ENCODE measurements around the gene IL15RA.
"Not testable (repeated sequence)": the region's sequence is repeated elsewhere in the genome, so short reads cannot be mapped to it uniquely, and the experiment has no call there.

The IL15RA gene

GRCh38 chr10:5921746-5922145 is 55.6 kb downstream of the IL15RA start:
- DNase-seq (ENCODE audit: low spot score) = no peak

- DNase-seq (ENCODE audit: low spot score) = no peak
Observed at GRCh38 chr10:5919568-5919967, 57.8 kb downstream of the IL15RA start.

- no peak for DNase-seq (ENCODE audit: low spot score)
Observed at GRCh38 chr10:5918763-5919162, 58.6 kb downstream of the IL15RA start.

GRCh38 chr10:5917305-5917704 is 60.0 kb downstream of the IL15RA start:
- no peak for DNase-seq (ENCODE audit: low spot score)

- no peak for DNase-seq (ENCODE audit: low spot score)
Observed at GRCh38 chr10:5915451-5915850, 61.9 kb downstream of the IL15RA start.

GRCh38 chr10:5913736-5914135 is 63.6 kb downstream of the IL15RA start:
- no peak for DNase-seq (ENCODE audit: low spot score)

GRCh38 chr10:5911670-5912069 is 65.7 kb downstream of the IL15RA start:
- no peak for DNase-seq (ENCODE audit: low spot score)

GRCh38 chr10:5910323-5911100 is 66.8 kb downstream of the IL15RA start:
- no peak for DNase-seq (ENCODE audit: low spot score)

GRCh38 chr10:5908676-5909075 is 68.7 kb downstream of the IL15RA start:
- not testable (repeated sequence) for DNase-seq (ENCODE audit: low spot score)

- no peak for DNase-seq (ENCODE audit: low spot score)
Observed at GRCh38 chr10:5906651-5907050, 70.7 kb downstream of the IL15RA start.

- DNase-seq (ENCODE audit: low spot score) = no peak
Observed at GRCh38 chr10:5905854-5906507, 71.4 kb downstream of the IL15RA start.

- no peak for DNase-seq (ENCODE audit: low spot score)
Observed at GRCh38 chr10:5904227-5904626, 73.1 kb downstream of the IL15RA start.

GRCh38 chr10:5903563-5903962 is 73.8 kb downstream of the IL15RA start:
- no peak for DNase-seq (ENCODE audit: low spot score)

- no peak for DNase-seq (ENCODE audit: low spot score)
Observed at GRCh38 chr10:5902511-5903274, 74.7 kb downstream of the IL15RA start.

All from CD4-positive, alpha-beta T cell treated with Interleukin-2 at 100 ng/mL for 4 hours (primary cell).